H1 (cell line): Measurements from ENCODE around the gene EPHA3. TPM values are rescaled to one million over a fixed set of nuclear protein-coding genes. Genes with fewer than 3 reads are reported as not detected.

ENCODE experiments used
- CBX8 ChIP-seq: fragments of 300-800, 300-1000 bp; sonication (generic); IDR thresholded peaks from 2 replicates; pipeline ENCODE4 v1.7.1; 2016; ENCODE audit warnings: low read depth, low read length, borderline replicate concordance
- CEBPB ChIP-seq: IDR thresholded peaks from 2 replicates; pipeline ENCODE4 v1.6.1; 2012; ENCODE audit warnings: low read depth, low read length
- CHD2 ChIP-seq: IDR thresholded peaks from 2 replicates; pipeline ENCODE4 v1.6.1; 2012; ENCODE audit warnings: low read length, improper control_type of control experiment
- EGR1 ChIP-seq: IDR thresholded peaks from 2 replicates; pipeline ENCODE4 v1.6.1; 2011; ENCODE audit warnings: low read depth, low read length, borderline replicate concordance
- RAD21 ChIP-seq, 2 experiments: IDR thresholded peaks in 1 of 2; conservative IDR thresholded peaks in 1 of 2; 2 replicates each; pipeline ENCODE4 v1.6.1; 2011; ENCODE audit warnings: low read depth in 2 of 2, low read length in 2 of 2, improper control_type of control experiment in 1 of 2, inconsistent platforms in 1 of 2, mild to moderate bottlenecking in 1 of 2, moderate library complexity in 1 of 2
- TAF7 ChIP-seq: optimal IDR thresholded peaks from 2 replicates; pipeline ENCODE3; 2011; ENCODE audit warnings: low read depth, mild to moderate bottlenecking, inconsistent platforms, low read length, moderate library complexity, borderline replicate concordance
- YY1 ChIP-seq: IDR thresholded peaks from 2 replicates; pipeline ENCODE4 v1.6.1; 2011; ENCODE audit warnings: low read depth, mild to moderate bottlenecking, low read length
- polyA plus RNA-seq, 7 experiments: library from polyadenylated mRNA; depleted of rRNA in 3 of 7; stranded (reverse) in 5 of 7; unstranded in 2 of 7; fragments of >200 nt in 5 of 7; fragments of 200-250 nt in 2 of 7; gene quantifications; 1 replicate in 5 of 7; 2 replicates in 1 of 7; 4 replicates in 1 of 7; pipeline versions ENCODE4 v1.2.1 to v1.2.3, GENCODE V29; 2011 to 2013; ENCODE audit warnings: missing spikeins in 2 of 7, mixed read lengths in 2 of 7
- total RNA-seq: library from RNA; stranded (reverse); fragmentation: NEBNext Ultra II Directional; extraction: Animal tissue kit (Norgen Biotek cat#: 25700); gene quantifications from 2 replicates; pipeline ENCODE4 v1.2.1, GENCODE V29; 2021

EPHA3 gene
- total and polyA plus RNA-seq, 2 of the 8 experiments (the other 6 are each of a cell fraction or from before 2014, with no cell fraction given): 0.09 to 0.22 TPM

DNA sequence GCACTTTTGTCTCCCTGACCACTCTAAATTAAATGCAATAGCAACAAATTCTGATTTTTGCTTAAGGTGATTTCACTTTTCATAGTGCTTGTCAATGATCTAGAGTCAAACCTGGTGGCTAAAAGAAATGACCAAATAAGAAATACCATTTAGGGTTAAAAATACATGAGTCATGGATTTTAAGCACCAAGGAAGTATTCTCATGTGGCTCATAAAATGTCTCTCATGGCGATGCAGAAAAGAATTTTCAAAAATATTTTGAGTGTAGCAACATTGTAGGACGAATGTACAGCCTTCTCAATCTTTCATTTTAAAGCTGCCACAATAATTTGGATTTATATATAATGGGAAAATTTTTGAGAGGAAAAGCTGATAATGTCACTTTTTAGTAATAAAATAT is 193.6 kb downstream of the EPHA3 start (continued):
- TF ChIP-seq TAF7 (no peak), EGR1 (no peak), YY1 (no peak), RAD21 (IDR thresholded peaks at IDR 0.05 in 1 of 2, conservative IDR thresholded peaks at IDR 0.05 in 1 of 2; ENCODE audit: low read depth in 2 of 2, low read length in 2 of 2) (no peak), CBX8 (no peak), CEBPB (no peak), CHD2 (no peak)
- TF ChIP-seq, all 59 proteins: peak for 0
